GM21576 (cell line): Measurements from ENCODE around the gene VPS25.

Experiments
- ATAC-seq: cut with Tn5 transposase; IDR thresholded peaks from one replicate; pipeline ENCODE4 v1.9.1; 2021; ENCODE audit warnings: mild to moderate bottlenecking, moderate library complexity; ENCODE audit not compliant: unreplicated experiment

VPS25 gene

GRCh38 chr17:42795061-42795460 is 21.8 kb downstream of the VPS25 start:
- ATAC-seq = no peak

- ATAC-seq = no peak
Observed at GRCh38 chr17:42795465-42795864, 22.2 kb downstream of the VPS25 start.

GRCh38 chr17:42796066-42796758 is 23.0 kb downstream of the VPS25 start:
- no peak for ATAC-seq

- no peak for ATAC-seq
Observed at GRCh38 chr17:42797067-42798007, 24.1 kb downstream of the VPS25 start.

- ATAC-seq = no peak
Observed at GRCh38 chr17:42798011-42798382, 24.7 kb downstream of the VPS25 start.

GRCh38 chr17:42798383-42799380 is 25.4 kb downstream of the VPS25 start, which contains the start of the genes CNTD1 and COA3:
Gene CNTD1, plus strand, starts transcription at chr17:42798861. Its CDS starts 207 bp downstream, at chr17:42799068.
Gene COA3, minus strand, starts transcription at chr17:42798704. Its CDS starts 23 bp downstream, at chr17:42798681.
- peak; percentile 70 for ATAC-seq

GRCh38 chr17:42803074-42803883 is 30.0 kb downstream of the VPS25 start:
- ATAC-seq = no peak

- ATAC-seq = no peak
Observed at GRCh38 chr17:42804918-42805367, 31.7 kb downstream of the VPS25 start.

GRCh38 chr17:42806249-42806648 is 33.0 kb downstream of the VPS25 start:
- no peak for ATAC-seq

GRCh38 chr17:42809250-42809649 is 36.0 kb downstream of the VPS25 start:
- ATAC-seq = no peak

- ATAC-seq = no peak
Observed at GRCh38 chr17:42814633-42815399, 41.6 kb downstream of the VPS25 start.

GRCh38 chr17:42817866-42818265 is 44.6 kb downstream of the VPS25 start:
- no peak for ATAC-seq

- no peak for ATAC-seq
Observed at GRCh38 chr17:42818379-42818778, 45.1 kb downstream of the VPS25 start.

GRCh38 chr17:42819939-42820535 is 46.8 kb downstream of the VPS25 start:
- no peak for ATAC-seq

GRCh38 chr17:42821176-42821575 is 47.9 kb downstream of the VPS25 start:
- no peak for ATAC-seq

GRCh38 chr17:42827472-42827871 is 54.2 kb downstream of the VPS25 start:
- ATAC-seq = no peak
